NCI-H526 treated with DMSO at 0.1 percent for 48 hours (cell line): Measurements from ENCODE around the gene RFLNA.

ENCODE experiments used
- DNase-seq: peaks from one replicate; lab custom pipeline; 2025; lab: John Stamatoyannopoulos, UW

The RFLNA gene

DNA sequence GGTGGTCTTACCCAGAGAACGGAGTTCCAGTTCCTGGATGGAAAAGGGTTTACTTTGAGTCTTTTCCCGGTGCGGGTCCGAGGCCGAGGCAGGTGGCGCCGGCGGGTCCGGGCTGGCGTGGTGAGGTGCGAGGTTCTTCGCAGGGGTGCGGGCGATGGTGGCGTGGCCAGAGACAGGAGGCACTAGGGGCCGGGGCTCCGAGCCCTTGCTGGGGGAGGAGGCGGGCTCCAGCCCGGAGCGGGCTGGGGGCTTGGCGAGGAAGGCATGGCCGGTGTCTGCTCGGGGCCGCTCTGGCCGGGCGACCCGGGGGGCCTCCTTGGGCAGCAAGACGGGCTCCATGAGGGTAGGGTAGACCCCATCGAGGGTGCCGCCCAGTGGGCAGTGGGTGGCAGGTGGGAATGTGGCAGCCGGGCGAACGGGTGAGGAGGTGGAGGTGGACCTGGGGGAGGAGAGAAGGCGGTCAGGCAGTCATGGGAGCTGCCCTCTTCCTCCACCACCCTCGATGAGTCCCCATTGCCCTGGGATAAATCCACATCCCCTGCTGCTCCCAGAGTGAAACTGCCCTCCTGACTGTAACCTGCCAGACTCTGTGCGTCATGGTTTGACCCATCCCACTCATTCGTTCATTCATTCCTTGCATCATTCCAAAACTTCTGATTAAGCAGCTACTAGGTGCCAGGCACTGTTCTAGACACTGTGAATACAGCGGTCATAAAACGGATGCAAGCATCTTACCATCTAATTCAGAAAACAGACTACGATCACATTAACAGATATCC, 42.0 kb downstream of the RFLNA start:
- no peak for DNase-seq

DNA sequence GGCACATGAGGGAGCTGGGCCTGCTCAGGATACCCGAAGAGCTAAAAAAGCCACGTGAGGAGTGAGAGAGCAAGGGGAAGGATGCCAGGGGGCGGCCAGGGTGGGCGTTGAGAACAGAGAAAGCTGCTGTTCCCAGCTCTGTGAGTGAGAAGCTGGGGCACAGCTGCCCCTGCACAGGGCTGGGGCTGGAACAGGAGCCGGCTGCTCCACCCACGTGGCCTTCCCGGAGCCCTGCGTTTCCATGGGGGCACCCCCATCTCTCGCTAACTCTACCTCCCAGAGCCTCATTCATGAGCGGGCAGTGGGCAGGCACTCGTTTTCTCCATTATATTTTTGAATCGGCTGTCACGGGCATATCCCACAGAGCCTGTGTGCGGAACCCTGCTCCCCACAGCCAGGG, 42.7 kb downstream of the RFLNA start:
- no peak for DNase-seq

DNA sequence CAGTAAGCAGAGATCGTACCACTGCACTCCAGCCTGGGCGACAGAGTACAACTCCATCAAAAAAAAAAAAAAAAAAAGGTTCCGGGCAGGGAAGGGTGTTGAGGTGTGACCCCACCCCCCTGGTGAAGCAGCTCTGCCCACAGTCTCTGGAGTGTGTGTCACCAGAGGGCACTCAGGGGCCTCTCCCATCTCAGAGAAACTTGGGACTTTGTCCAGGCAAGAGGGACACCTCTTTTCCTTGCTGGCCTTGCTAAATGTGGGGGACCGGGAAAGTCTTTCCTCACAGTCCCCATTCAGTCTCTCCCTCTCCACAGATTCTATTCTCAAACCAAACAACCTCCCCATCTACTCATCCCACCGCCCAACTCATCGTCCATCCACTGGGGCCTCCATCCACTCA, 43.6 kb downstream of the RFLNA start:
- no peak for DNase-seq

DNA sequence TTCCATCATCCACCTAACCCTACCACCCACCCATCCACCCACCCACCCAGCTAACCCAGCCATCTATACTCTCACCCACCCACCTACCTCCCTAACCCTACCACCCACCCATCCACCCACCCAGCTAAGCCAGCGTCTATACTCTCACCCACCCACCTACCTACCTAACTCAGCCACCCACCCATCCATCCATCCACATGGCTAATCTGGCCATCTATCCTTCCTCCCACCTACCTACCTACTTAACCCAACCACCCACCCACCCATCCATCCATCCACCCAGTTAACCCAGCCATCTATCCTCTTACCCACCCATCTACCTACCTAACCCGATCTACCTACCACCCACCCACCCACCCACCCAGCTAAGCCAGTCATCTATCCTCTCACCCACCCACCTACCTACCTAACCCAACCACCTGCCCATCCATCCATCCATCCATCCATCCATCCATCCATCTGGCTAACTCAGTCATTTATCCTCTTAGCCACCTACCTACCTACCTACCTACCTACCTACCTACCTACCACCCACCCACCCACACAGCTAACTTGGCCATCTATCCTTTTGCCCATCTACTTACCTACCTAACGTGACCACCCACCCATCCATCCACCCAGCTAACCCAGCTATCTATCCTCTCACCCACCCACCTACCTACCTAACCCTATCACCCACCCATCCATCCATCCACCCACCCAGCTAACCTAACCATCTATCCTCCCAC, 44.1 kb downstream of the RFLNA start:
- DNase-seq: no peak

DNA sequence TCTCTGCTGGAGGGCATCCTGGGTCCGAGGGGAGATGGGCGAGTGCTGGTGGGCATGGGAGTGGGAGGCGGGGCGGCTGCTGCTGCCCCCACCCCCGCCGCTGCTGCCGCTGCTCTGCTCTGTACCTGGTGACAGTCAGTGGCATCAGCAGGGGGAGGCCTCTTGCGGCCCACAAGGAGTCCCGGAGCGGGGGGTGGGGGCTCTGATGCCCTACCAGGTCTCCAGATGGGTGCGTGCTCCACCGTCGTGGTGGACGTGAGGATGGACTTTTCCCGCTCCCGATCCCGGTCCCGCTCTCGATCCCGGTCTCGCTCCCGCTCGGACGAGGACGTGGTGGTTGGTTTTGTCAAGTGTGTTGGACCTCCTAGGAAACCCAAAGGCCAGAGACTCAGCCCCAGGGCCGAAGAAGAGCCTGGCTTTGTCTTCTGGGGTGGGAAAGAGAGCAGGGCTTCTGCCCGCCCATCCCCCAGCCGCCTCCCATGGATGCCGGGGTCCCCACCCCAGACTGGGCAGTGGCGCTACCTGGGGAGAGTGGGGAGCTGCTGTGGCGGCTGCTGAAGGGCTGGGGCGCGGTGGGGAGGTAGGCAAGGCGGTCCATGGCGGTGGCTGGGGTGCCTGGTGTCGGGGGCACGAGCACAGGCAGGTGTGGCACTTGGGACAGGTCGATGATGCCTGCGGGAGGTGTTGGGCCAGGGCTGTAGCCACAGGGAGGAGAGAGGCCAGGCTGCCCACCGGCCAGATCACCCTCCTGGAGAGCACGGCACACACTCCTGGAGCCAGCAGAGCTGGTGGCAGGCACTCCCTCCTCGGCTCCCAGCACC, 45.4 kb downstream of the RFLNA start:
- no peak for DNase-seq

DNA sequence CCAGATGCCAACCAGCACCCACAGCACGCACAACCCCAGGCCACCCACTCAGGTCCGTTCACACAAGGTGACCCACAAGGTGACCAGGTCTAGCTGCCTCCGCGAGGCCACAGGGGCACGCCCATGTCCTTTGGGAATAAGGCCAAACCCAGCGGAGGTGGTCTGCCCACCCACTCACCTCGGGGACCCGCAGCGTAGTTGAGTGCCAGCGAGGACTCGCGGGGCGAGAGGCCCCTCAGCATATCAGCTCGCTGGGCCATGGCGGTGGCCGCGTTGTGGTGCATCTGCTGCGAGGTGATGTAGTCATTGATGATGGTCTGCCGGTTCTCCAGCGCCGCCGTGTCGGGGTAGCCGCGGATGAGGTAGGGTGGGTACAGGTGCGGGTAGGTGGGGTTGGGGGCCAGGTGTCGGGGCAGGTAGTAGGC, 46.8 kb downstream of the RFLNA start:
- no peak for DNase-seq

DNA sequence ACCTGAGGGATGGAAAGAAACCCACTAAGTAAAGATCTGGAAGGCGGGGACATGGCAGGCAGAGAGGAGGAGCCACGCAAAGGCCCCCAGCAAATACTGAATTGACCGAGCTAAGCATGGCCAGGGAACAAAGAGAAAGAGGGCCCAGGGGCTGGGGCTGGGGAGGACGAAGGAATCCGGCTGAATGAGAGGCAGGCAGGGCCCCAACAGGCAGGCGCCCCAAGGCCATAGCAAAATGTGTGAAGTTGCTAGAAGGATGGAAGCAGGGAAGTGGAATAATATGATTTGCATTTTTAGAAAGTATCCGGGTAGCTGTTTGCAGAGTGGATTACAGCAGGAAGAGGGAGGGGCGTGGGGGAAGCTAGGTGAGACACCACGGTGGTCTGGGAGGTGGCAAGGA, 49.1 kb downstream of the RFLNA start:
- no peak for DNase-seq

DNA sequence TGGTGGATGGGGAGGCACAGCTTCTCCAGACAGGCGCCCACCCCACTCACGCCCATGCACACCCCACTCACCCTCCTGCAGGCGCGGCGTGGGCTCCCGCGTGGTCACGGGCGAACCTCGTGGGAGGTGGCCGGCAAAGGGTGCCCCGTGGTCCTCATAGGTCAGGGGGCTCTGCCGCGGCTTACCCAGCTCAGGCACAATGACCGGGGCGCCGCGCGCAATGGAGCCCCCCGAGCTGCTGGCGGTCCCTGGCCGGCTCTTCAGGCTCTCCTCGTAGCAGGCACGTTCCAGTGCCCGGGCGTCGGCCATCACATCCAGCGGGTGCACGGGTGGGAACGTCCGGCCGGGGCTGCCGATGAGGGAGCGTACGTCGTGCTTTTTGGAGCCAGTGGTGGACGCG, 49.6 kb downstream of the RFLNA start:
- DNase-seq: no peak

DNA sequence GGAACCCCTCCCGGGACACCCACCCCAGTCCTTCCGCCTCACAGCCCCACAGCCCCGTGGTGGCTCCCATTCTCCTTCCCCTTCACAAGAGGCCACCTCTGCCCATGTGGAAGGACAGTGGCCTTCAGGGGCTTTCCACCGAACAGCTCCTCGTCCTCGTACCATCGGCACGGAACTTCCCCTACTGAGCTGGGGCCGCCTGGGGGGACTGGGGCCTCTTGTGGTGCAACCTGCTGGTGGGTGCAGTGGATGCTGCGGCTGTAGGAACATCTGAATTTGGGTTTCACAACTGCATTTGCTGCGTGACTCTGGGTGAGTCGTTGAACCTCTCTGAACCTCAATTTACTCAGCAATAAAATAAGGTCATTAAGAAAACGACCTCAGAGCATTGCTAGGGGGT, 50.9 kb downstream of the RFLNA start:
- DNase-seq: no peak

DNA sequence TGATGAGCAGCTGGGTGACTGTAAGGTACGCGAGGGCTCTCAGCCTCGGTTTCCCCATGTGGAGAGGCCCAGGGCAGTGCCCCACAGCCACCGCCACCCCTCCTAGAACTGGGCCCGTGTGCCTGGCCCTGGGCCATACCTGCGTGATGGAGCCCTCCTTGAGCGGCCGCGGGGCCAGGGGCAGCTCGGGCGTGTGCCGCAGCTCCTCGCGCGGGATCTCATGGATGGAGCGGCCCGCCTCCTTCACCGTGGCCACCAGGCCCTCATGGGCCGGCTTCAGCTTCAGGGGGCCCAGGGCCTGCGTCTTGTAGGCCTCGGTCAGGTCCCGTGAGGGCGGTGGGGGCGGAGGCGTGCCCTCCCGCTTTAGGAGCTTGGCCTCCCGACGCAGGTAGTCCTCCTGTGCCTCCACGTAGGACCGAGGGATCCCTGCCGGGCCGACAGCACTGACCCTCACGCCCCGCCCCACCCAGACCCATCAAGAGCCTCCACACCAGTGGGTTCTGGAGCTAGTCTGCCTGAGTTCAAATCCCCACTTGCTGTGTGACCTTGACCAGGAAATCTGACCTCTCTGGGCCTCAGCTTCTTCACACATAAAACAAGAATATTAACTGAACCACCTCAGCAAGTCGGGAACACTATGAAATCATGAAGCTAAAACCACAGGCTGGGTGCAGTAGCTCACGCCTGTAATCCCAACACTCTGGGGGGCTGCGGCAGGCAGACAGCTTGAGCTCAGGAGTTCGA, 51.7 kb downstream of the RFLNA start:
- DNase-seq: no peak

DNA sequence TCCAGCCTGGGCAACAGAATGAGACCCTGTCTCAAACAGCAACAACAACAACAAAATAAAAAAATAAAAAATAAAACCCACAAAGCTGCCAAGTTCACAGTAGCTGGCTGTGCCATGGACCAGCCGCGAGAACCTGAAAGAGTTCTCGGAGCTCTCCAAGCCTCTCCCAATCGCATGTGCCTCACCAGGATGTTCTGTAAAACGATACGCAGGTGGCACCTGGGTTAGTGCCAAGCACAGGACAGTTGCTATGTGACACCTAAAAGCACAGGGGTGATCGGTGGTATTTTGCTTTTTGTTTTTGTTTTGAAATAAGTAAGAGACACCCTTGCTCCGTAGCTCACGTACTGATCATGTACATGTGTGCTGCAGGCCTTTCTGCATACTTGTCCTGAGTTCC, 52.4 kb downstream of the RFLNA start:
- no peak for DNase-seq

DNA sequence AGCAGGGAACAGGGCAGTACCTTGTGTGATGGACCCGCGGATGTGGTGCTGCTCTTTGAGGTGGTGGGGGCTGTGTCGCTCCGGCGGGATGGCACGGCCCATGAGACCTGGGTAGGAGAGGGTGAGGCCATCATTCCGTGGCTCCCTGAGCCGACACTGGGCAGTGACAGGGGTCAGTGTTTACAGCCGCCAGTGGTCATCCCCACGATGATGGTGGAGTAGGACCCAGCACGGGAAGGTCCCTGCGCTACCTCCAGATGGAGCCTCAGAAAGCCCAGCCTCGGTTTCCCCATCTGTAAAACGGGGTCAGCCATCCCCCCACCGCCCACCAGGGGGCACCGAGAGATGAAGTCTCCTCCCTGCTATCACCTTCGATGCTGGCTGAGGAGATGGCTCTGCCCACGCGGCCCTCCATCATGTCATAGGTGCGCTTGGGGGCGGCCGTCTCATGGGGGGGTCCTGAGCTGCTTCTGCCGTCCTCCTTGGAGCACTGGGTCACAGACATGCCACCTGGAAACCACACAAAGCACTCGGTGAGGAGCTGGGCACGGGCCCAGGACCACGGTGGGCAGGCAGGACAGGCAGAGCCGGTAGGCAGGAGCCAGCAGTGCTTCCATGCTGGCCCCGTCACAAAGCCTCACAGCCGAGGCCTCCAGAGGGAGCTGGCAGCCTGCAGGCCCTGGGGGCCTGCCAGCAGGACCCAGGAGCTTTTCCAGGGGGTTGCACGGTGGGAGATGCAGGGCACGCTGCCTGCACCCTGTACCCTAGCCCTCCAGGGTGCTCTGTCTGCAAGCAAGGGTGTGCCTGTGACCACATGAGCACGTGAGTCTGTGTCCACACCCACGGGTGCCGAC, 53.1 kb downstream of the RFLNA start:
- no peak for DNase-seq

DNA sequence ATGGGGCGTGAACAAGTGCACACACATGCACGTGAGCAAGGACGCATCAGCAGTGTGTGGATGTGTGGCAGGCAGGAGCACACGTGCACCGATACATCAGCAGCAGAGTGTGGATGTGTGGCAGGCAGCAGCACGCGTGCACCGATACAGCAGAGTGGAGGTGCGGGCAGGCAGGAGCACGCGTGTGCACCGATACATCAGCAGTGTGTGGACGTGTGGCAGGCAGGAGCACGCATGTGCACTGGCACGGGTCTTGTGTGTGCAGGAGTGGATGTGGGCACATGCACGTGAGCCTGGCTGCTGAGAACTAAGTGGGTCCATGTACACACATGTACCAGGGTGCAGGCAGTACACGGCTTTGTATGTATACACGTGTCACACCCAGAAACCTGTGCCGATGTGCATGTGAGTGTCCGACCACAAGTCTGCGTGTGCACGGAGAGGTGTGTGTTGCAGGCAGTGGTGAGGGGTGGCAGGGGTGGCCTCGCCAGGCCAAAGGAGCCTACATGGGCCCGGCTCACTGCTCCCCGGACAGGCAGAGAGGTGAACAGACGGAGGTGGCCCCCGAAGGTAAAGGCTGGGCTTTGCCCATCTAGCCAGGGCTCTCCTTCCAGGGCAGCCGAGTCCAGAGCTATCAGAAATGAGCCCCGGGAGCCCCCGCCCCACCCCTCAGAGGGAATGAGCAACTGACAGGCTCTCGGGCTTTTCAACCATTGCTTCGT, 53.9 kb downstream of the RFLNA start:
- DNase-seq: no peak

DNA sequence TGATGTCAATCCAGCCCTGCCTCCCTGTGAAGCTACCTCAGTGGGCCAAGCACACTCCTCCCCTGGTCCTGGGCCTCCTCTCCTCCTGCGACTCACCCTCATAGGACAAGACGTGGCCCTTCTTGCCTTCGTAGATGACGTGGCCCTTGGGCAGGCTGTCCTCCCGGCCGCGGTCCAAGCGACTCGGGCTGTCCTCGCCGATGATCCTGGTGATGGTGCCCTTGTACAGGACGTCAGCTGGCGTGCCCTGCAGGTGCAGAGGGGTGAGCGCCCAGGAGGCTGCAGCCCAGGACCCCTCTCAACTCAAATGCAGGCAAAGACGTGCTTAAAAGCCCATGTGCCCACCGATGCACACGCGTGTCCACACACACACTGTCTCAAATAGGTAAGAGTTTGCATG, 55.6 kb downstream of the RFLNA start:
- DNase-seq: no peak

DNA sequence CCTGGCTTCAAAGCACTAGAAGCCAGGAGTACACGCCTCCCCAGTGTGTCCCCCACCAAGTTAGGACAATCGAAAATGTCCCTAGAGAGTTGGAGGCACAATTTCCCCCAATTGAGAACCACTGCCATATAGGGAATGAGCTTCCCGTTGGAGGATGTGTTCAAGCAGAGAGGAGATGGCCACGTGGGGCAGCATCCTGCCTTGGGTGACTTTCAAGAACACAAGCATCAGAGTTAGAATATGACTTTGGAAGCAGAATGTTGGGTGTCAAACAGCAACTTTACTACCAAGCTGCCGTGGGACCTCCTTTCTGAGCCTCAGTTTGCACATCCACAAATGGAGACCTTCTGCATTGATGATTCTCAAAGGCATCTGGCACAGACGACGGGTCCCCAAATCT, 56.5 kb downstream of the RFLNA start:
- DNase-seq: no peak

DNA sequence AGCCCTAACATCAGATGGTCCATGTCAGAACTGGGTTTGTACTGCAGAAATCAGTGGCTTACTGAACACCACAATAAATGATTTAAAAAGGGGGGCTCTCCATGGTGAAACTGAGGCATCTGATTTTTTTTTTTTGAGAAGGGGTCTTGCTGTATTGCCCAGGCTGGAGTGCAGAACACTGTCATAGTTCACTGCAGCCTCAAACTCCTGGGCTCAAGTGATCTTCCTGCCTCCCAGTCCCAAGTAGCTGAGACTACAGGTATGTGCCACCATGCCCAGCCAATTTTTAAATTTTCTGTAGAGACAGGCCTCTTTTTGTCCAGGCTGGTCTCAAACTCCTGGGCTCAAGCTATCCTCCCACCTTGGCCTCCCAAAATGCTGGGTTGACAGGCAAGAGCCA, 57.4 kb downstream of the RFLNA start:
- DNase-seq: no peak

DNA sequence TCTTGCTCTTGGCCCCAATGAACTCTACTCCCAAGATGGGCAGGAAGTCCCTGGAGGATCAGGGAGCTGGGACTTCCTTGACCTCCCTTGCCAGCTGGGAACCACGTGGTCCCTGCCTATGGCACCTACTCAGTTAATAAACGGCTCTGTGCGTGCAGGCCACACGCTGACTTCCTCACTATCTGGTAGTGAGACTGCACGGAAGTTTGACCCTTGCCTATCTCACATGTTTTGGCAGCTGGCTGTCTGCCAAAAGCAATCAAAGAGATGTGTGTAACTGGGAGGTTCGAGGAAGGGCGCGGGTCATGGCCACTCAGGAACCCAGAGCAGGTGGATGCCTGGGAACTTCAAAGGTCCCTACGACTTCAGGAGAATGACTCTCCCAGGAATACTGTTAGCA, 57.9 kb downstream of the RFLNA start:
- no peak for DNase-seq

DNA sequence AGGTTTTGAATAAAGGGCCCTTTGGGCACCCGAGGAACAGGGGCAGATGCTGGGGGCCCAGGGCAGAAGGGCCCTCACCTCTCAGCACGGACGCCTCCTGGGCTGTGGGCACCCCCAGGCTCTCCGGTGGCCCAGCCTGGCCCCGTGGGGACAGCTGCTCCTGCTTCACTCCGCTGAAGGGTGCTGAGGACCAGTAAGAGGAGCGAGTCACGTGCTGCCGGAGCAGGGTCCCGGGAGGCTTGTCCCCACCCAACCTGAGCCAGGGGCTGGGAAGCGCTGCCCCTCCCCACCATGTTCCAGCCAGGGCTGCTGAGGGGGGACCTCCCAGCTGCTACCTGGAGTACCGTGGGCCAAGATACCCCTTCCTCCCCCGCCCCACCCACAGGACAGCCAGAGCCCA, 59.5 kb downstream of the RFLNA start:
- DNase-seq: no peak

DNA sequence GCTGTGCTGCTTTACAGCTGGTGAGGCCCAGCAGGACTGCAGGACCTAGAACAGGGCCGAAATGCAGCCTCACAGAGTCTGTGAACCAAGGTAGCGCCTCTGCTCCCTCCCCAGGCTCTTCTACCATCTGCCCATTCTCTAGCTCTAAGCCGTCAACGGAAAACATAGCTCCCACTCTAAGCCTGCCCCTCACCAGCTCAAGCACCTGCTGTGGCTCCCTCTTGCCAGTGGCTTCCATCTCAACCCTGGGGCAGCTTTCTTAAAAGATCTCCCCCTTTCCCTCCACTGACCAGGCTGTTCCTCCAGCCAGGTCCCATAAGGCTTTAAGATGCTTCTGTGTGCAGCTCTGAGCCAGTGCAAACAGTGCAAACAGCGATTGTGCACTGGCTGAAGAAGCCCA, 61.3 kb downstream of the RFLNA start:
- DNase-seq: no peak

DNA sequence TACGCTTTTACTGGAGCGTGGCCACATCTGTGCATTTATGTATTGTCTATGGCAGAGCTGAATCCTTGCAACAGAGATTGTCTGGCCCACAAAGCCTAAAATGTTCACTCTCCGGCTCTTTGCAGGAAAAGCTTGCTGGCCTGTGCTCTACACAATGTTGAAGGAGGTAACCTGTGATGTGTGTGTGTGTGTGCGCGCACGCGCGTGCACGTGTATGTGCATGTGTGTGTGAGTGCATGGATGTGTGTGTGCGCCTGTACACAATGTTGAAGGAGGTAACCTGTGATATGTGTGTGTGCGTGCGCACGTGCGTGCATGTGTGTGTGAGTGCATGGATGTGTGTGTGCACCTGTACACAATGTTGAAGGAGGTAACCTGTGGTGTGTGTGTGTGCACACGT, 62.7 kb downstream of the RFLNA start:
- no peak for DNase-seq

DNA sequence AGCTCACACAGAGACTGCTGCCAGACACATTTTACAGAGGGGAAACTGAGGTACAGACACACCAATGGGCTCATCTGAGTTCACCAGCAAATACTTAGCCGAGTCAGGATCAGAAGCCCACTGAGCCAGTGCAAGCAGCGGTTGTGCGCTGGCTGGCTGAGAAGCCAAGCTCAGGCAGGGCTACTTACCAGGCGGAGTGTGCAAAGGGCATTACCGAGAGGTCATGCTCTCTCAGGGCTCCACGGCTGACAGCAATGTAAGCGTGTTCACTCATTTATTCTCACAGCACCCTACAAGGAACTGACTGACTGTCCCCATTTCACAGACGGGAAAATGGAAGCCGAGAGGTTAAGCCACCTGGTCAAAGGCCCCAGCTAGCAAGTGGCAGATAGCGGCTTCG, 63.7 kb downstream of the RFLNA start:
- no peak for DNase-seq
